IMR-90 (cell line): Measurements from ENCODE around the gene SGPL1.

ENCODE experiments used
- CEBPB ChIP-seq: IDR thresholded peaks from 2 replicates; pipeline ENCODE4 v1.6.1; 2012; ENCODE audit warnings: low read depth, low read length, improper control_type of control experiment
- MAFK ChIP-seq: IDR thresholded peaks from 2 replicates; pipeline ENCODE4 v1.6.1; 2012; ENCODE audit warnings: low read depth, low read length, improper control_type of control experiment
- MAZ ChIP-seq: IDR thresholded peaks from 2 replicates; pipeline ENCODE4 v1.6.1; 2012; ENCODE audit warnings: low read depth, mild to moderate bottlenecking, low read length, improper control_type of control experiment, moderate library complexity, borderline replicate concordance
- MXI1 ChIP-seq: IDR thresholded peaks from 2 replicates; pipeline ENCODE4 v1.6.1; 2012; ENCODE audit warnings: low read depth, mild to moderate bottlenecking, low read length, moderate library complexity, borderline replicate concordance
- NFE2L2 ChIP-seq: fragments of 150-350 bp; IDR thresholded peaks from 2 replicates; pipeline ENCODE4 v1.6.1; 2016; ENCODE audit warnings: low read depth, mild to moderate bottlenecking, low read length
- POLR2A ChIP-seq: IDR thresholded peaks from 2 replicates; pipeline ENCODE4 v1.6.1; 2012; ENCODE audit warnings: mild to moderate bottlenecking, low read depth, low read length
- RAD21 ChIP-seq: IDR thresholded peaks from 2 replicates; pipeline ENCODE4 v1.6.1; 2012; ENCODE audit warnings: low read length, improper control_type of control experiment
- RCOR1 ChIP-seq: IDR thresholded peaks from 2 replicates; pipeline ENCODE4 v1.6.1; 2012; ENCODE audit warnings: mild to moderate bottlenecking, low read length, improper control_type of control experiment; ENCODE audit not compliant: insufficient replicate concordance
- RFX5 ChIP-seq: IDR thresholded peaks from 2 replicates; pipeline ENCODE4 v1.8.0; 2012; ENCODE audit warnings: low read depth, mild to moderate bottlenecking, low read length, moderate library complexity
- TF ChIP-seq, protein P1 (sequence below): conservative IDR thresholded peaks from 2 replicates; pipeline ENCODE4 v1.5.1; 2012; ENCODE audit warnings: mild to moderate bottlenecking, low read depth, low read length, improper control_type of control experiment
- TF ChIP-seq, protein P2 (sequence below): fragments of 150-350 bp; IDR thresholded peaks from 2 replicates; pipeline ENCODE4 v1.6.1; 2017; ENCODE audit warnings: mild to moderate bottlenecking, antibody characterized with exemption, low read length, low read depth
- TF ChIP-seq, protein P3 (sequence below): fragments of 150-350 bp; IDR thresholded peaks from 2 replicates; pipeline ENCODE4 v1.6.1; 2016; ENCODE audit warnings: low read depth, mild to moderate bottlenecking, low read length, moderate library complexity, borderline replicate concordance

DNA sequence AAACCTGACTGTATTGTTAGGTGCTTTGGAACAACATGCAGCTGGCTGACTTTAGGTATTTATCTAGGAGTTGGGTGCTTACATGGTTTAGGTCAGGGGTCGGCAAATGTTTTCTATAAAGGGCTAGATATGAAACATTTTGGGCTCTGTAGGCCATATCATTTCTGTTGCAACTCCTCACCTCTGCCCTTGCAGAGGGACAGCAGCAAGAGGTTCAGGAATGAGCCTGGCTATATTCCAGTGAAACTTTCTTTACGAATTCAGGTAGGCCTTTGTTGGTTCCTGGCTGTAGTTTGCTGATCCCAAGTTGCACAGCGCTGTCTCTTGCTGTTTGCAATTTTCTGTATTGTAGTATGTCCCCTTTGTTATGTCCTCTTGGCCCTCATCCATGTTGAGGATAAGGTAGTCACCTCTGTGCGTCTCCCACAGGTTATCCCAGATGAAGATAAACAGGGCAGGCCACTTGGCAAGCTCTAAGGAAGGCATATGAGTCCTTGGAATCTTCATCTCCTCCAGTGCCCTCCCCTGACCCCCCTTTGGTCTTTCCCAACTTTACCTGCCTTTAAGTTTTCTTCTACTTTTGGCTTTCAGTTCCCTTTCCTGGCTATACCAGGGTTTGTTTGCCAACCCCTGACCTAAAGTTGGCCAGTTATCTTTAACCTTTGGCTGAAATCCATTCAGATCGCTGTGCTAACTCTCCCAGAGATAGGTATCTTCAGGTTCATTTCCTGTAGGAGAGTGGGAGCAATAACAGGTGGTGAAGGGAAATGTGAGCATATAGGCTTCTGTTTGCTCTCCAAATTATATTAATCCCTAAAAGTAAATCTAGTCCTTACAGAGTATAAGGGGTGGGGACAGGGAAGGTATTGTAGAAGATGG is 36.1 kb downstream of the SGPL1 start:
- TF ChIP-seq, protein P1, sequence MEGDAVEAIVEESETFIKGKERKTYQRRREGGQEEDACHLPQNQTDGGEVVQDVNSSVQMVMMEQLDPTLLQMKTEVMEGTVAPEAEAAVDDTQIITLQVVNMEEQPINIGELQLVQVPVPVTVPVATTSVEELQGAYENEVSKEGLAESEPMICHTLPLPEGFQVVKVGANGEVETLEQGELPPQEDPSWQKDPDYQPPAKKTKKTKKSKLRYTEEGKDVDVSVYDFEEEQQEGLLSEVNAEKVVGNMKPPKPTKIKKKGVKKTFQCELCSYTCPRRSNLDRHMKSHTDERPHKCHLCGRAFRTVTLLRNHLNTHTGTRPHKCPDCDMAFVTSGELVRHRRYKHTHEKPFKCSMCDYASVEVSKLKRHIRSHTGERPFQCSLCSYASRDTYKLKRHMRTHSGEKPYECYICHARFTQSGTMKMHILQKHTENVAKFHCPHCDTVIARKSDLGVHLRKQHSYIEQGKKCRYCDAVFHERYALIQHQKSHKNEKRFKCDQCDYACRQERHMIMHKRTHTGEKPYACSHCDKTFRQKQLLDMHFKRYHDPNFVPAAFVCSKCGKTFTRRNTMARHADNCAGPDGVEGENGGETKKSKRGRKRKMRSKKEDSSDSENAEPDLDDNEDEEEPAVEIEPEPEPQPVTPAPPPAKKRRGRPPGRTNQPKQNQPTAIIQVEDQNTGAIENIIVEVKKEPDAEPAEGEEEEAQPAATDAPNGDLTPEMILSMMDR: no peak
- TF ChIP-seq POLR2A (no peak), RFX5 (no peak), CEBPB (no peak), RAD21 (no peak), MXI1 (no peak), MAFK (no peak), NFE2L2 (no peak), RCOR1 (no peak), MAZ (no peak)
- TF ChIP-seq, protein P2, sequence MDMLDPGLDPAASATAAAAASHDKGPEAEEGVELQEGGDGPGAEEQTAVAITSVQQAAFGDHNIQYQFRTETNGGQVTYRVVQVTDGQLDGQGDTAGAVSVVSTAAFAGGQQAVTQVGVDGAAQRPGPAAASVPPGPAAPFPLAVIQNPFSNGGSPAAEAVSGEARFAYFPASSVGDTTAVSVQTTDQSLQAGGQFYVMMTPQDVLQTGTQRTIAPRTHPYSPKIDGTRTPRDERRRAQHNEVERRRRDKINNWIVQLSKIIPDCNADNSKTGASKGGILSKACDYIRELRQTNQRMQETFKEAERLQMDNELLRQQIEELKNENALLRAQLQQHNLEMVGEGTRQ: no peak
- TF ChIP-seq, protein P3, sequence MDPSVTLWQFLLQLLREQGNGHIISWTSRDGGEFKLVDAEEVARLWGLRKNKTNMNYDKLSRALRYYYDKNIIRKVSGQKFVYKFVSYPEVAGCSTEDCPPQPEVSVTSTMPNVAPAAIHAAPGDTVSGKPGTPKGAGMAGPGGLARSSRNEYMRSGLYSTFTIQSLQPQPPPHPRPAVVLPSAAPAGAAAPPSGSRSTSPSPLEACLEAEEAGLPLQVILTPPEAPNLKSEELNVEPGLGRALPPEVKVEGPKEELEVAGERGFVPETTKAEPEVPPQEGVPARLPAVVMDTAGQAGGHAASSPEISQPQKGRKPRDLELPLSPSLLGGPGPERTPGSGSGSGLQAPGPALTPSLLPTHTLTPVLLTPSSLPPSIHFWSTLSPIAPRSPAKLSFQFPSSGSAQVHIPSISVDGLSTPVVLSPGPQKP: no peak
